GM19240 (cell line): ENCODE data around the gene DHX16.

Experiments used
- DNase-seq: peaks from one replicate; pipeline ENCODE4 v3.0.0; 2011; ENCODE audit warnings: low spot score; ENCODE audit not compliant: insufficient read length

Gene DHX16

GRCh38 chr6:30640481-30640880 is 32.3 kb downstream of the DHX16 start:
- no peak for DNase-seq

GRCh38 chr6:30635834-30636233 is 37.0 kb downstream of the DHX16 start:
- no peak for DNase-seq

- peak; percentile 81 for DNase-seq
These were observed 46.1 kb downstream of the DHX16 start, which contains the start of gene ATAT1 for GRCh38 chr6:30626484-30627366. ATAT1 (plus strand) TSS chr6:30626874.

- DNase-seq: no peak
These were observed 47.3 kb downstream of the DHX16 start for GRCh38 chr6:30625511-30625910.

- DNase-seq: no peak
These were observed 53.2 kb downstream of the DHX16 start for GRCh38 chr6:30619561-30619960.

GRCh38 chr6:30618270-30618797 is 54.5 kb downstream of the DHX16 start:
- DNase-seq: no peak

GRCh38 chr6:30617565-30618269 is 55.1 kb downstream of the DHX16 start, which contains the start of gene MRPS18B:
MRPS18B (plus strand) TSS chr6:30617840; CDS start chr6:30617866, 26 bp downstream.
- peak; percentile 77 for DNase-seq

GRCh38 chr6:30616811-30617564 is 55.8 kb downstream of the DHX16 start, which contains the start of gene PPP1R10:
PPP1R10 (minus strand) TSS chr6:30617243; CDS start chr6:30609944, 7,299 bp downstream.
- peak; percentile 56 for DNase-seq

GRCh38 chr6:30615958-30616810 is 56.6 kb downstream of the DHX16 start:
- DNase-seq: no peak

GRCh38 chr6:30615219-30615957 is 57.4 kb downstream of the DHX16 start:
- no peak for DNase-seq

GRCh38 chr6:30614843-30615218 is 58.0 kb downstream of the DHX16 start:
- DNase-seq: peak; percentile 65

- DNase-seq: no peak
These were observed 58.6 kb downstream of the DHX16 start for GRCh38 chr6:30614044-30614842.

GRCh38 chr6:30613251-30614043 is 59.4 kb downstream of the DHX16 start:
- DNase-seq: no peak

- no peak for DNase-seq
These were observed 60.0 kb downstream of the DHX16 start for GRCh38 chr6:30612687-30613248.

GRCh38 chr6:30612213-30612612 is 60.6 kb downstream of the DHX16 start:
- no peak for DNase-seq

- no peak for DNase-seq
These were observed 61.0 kb downstream of the DHX16 start for GRCh38 chr6:30611856-30612194.

GRCh38 chr6:30611150-30611855 is 61.5 kb downstream of the DHX16 start:
- DNase-seq: no peak
